NCI-H2171 treated with DMSO at 0.1 percent for 48 hours (cell line): Measurements from ENCODE around the gene AP1S2.
"Not testable (repeated sequence)": the region's sequence is repeated elsewhere in the genome, so short reads cannot be mapped to it uniquely, and the experiment has no call there.

ENCODE experiments used
- DNase-seq: peaks from one replicate; lab custom pipeline; 2025; lab: John Stamatoyannopoulos, UW

Gene AP1S2

GRCh38 chrX:15854712-15855567, at the start of gene AP1S2:
Gene AP1S2 (minus strand): TSS chrX:15854813. CDS start chrX:15852524, 2,289 bp downstream.
- peak; percentile 87 for DNase-seq

DNA sequence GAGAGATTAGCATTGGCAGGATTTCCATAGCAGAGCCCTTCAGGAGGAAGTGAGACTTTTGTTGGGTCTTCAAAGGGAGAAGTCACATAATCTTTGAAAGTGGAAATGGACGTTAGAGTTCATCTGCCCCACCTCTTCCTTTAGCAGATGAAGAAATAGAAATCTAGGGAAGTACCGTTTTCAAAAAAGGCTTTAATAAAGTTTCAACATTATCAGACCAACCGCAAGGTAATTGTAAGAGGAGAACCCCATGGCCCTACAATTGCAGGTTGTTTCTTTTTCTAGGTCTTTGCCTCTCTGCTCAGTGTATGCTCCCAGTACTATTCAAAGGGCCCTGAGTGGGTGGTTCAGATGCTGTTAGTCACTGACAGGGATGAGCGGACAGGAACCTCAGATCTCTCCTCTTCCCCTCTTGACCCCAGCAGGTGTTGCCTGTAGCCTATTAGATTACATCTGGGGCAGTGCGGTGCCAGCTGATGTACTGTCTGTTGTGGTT, 48.6 kb upstream of the AP1S2 start:
- no peak for DNase-seq

DNA sequence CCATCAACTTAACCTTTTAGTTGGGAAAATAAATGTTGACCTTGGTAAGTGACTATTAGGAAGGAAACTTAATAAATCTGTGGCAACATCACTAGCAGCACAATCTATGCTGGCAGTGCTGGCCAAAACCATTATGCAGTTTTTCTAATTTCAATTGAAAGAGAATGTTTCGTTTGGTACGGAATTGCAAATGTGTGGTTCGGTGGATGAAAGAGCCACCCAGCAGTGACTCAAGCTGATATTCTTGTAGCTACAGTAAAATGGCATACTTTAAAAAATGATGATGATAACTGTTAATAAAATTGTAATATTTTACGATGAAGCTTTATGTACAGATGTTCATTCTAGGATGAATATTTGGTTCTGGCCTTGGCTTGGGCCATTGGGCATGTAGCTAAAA, 40.7 kb upstream of the AP1S2 start:
- no peak for DNase-seq

DNA sequence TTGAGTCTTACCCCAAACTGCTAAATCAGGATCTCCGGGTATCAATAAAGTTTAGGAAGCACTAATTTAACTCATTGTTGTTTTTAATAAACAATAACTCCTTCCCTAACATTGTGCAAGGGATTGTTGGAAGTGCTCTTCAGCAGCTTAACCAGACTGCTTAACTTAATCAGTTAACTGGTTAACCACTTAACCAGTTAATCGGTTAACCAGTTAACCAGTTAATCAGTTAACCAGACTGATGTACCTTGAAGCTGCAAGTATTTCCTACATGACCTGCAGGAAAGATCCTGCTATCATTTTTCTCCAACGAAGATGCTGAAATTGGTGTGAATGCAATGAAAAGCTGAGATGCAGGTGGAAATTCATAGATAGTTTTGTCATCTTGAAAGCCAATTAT, 40.1 kb upstream of the AP1S2 start:
- no peak for DNase-seq

DNA sequence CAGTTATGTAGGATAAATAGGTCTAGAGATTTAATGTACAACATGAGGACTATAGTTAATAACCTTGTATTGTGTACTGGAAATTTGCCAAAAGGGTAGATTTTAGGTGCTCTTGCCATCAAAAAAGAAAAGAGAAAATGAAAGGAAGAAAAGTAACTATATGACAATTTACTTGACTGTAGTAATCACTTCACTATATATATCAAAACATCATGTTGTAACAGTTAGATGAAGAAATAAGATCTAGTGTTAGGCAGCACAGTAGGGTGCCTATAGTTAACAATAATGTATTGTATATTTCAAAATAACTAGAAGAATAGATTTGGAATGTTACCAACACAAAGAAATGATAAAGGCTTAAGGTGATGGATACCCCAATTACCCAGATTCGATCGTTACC, 35.9 kb upstream of the AP1S2 start:
- DNase-seq = no peak

DNA sequence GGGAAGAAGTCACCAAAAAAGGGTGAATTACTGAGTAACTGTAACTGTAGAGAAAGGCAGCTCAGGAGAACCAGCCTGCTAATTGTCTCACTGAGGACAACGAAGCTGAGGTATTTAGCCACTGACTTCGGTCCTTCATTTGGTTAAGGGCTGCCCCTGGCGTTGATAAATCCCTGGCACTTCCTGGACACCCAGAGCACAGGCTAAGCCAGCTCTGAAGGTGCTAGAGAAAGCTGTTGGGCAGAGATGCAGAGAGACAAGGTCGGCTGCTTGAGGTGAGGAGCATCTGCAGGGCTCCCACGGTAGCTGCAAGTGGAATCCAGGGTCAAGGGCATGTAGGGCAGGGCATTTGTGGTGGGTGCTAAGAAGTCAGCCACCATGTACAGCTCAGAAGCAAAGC, 33.4 kb upstream of the AP1S2 start:
- no peak for DNase-seq

DNA sequence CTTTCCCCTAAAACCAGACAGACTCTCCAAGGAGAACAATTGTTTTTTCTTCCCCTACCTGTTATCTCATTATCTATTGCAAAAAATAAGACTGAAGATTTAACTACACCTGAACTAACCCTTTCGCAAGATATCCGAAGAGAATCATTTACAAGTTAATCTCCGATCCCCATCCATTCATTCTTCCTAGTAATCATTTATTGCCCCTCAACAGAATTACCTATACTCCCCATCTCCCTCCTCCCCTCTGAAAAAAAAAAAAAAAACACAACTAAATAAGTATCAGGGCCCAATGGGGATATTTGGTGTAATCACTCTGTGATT, 28.9 kb upstream of the AP1S2 start:
- DNase-seq = no peak

GRCh38 chrX:15882704-15883539, 28.3 kb upstream of the AP1S2 start:
- no peak for DNase-seq

GRCh38 chrX:15881381-15881897, 26.8 kb upstream of the AP1S2 start:
- DNase-seq = no peak

DNA sequence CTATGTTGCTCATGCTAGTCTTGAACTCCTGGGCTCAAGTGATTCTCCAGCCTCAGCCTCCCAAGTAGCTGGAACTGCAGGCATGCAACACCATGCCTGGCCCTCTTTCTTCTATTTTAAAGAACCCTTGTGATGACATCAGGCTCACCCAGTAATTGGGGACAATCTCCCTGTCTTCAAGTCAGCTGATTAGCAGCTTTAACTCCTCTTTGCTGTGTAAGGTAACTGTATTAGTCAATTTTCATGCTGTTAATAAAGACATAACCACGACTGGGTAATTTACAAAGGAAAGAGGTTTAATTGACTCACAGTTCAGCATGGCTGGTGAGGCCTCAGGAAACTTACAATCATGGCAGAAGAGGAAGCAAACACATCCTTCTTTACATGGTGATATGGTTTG, 23.3 kb upstream of the AP1S2 start:
- DNase-seq = not testable (repeated sequence)

DNA sequence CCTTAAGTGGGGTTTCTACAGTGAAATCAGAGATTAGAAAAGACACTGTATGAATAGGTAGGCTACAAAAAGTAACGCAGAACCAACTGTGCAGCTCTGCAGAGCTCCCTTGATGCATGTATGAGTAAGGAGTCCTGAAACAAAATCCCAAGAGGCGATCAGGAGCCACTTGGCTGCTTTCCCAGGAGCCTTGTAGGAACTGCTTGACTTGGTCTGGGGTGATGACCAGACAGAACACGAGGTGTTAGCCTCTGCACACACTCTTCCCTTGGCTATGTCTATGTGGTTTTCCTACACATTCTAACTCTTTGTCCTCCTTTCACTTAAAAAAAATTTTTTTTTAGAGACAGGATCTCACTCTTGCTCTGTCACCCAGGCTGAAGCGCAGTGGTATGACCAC, 22.8 kb upstream of the AP1S2 start:
- DNase-seq = peak; percentile 0

DNA sequence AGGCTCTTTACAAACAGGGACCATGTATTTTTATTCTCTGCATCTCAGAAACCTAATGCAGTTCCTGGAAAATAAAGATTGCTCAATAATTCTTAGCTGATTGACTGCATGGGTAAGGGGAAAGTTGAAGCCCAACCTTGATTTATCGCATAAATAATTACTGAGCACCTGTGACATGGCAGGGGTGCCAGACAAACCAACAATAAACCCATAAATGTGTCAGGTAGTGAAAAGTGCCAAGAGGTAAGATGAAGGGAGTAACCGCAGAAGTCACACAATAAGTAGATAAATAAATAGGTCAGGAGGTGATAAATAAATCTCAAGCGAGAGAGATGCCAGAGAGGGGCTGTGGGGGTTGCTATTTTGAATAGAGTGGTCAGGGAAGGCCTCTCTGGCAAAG, 20.1 kb upstream of the AP1S2 start:
- no peak for DNase-seq

- DNase-seq = no peak
These were observed 19.0 kb upstream of the AP1S2 start for GRCh38 chrX:15873566-15873965.

DNA sequence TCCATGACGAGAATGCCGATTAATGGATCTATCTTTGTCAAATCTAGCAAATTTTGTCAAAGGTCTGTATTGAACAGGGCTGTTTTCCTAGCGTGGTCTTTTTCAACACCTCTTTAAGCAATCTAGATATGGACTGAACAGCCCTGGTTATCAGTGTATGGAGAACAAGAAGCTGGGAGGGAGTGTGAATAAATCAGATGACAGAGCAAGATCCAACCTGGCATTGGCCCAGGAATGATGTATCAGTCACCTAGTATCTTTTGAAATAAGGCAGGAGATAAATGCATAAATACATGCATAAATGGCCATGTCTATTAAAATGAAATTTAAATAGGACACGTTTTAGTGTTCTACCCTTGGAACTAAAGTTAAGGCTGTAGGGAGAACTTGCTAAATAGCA, 15.7 kb upstream of the AP1S2 start:
- no peak for DNase-seq

GRCh38 chrX:15869695-15870094, 15.1 kb upstream of the AP1S2 start:
- no peak for DNase-seq

- DNase-seq = no peak
These were observed 11.5 kb upstream of the AP1S2 start for GRCh38 chrX:15866147-15866546.

GRCh38 chrX:15864629-15865028, 10.0 kb upstream of the AP1S2 start:
- DNase-seq = no peak

DNA sequence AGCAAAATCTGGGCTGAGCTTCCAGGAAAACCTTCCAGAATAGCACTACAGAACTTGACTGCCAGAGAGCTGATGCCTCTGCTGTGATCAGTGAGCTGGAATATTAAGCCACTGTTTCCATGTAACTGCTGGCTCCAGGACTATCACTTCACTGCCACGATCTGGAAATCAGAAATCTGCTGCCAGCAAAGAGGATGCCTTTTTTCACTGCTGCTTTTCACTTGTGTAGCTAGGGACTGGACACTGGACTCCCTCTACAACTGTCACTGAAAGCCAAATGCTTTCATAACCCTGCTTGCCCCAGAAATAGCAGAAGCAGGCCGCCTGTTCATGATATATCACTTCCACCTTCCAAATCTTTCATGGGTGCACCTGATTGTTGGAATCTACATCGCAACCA, 9.4 kb upstream of the AP1S2 start:
- no peak for DNase-seq

GRCh38 chrX:15860921-15861320, 6.3 kb upstream of the AP1S2 start:
- DNase-seq = no peak

DNA sequence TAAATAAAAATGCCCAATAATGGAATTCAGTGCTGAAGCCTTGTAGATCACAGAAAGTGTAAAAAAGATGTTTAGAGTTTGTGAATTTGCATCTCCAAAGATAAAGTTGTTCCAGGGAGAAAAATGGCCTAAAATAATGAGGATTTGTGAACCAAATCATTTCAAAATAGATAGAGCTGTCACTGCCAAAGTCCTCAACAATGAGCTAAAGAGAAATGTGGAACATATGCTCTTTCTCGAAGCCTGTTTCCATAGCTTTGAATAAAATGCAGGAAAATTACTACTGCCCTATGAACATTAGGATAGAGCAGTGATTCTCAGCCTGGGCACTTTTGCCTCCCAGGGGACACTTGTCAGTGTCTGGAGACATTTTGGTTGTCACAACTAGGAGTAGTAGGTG, 3.4 kb upstream of the AP1S2 start:
- no peak for DNase-seq

- DNase-seq = no peak
These were observed 2.0 kb upstream of the AP1S2 start for GRCh38 chrX:15856636-15857035.

GRCh38 chrX:15856222-15856587, 1.6 kb upstream of the AP1S2 start:
- no peak for DNase-seq

DNA sequence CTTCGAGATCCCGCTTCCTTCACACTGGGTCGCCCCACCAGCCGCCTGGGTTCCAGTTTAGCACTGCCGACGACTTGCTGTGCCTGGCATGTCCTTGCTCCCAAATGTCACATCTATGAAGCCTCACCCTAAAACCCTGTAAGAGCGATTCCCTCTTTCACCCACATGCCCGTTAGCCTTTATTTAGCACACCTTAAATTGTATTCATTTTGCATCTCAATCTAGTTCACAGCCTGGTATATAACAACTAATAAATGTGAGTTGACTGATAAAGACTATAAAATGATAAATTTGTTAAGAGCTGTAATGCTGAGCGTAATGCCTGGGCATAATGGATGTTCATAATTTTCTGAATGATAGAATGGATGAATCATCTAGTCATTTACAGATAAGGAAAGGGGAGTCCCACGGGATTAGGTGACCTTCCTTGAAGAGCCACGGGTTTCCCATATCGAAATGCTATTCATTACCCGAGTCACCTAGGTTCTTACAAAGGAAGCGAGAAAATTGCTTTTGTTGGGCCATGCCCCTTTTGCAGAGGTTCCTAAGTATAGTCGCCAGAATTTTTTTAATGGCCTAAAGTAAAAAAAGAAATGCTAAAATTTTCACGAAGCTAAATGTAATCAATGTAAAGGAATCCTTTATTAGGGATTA, 1.1 kb upstream of the AP1S2 start:
- no peak for DNase-seq
